Measurements from ENCODE around the gene NKX2-4.

NKX2-4 gene

GRCh38 chr20:21397341-21398108, at the start of gene NKX2-4:
Gene NKX2-4 (minus strand): TSS chr20:21397526. CDS start chr20:21397399, 127 bp downstream.
- H3K27ac ChIP-seq = no peak within 1 kb of the TSS

GRCh38 chr20:21437816-21438215, 40.5 kb upstream of the NKX2-4 start:
- TF ChIP-seq ZFX (IDR thresholded peaks at IDR 0.05) (no peak), CTCF (conservative IDR thresholded peaks at IDR 0.05) (no peak)
- no peak overlapping the region for H3K27ac ChIP-seq

More at GRCh38 chr20:21397341-21398108, at the start of gene NKX2-4:
- TF ChIP-seq ZFX (IDR thresholded peaks at IDR 0.05) (no peak), CTCF (conservative IDR thresholded peaks at IDR 0.05) (no peak)

GRCh38 chr20:21437248-21437647, 39.9 kb upstream of the NKX2-4 start:
- TF ChIP-seq CTCF (conservative IDR thresholded peaks at IDR 0.05) (no peak), ZFX (IDR thresholded peaks at IDR 0.05) (no peak)
- H3K27ac ChIP-seq = no peak overlapping the region

- TF ChIP-seq ZFX (IDR thresholded peaks at IDR 0.05) (no peak), CTCF (conservative IDR thresholded peaks at IDR 0.05) (no peak)
These were observed 38.9 kb upstream of the NKX2-4 start for GRCh38 chr20:21436205-21436604.

GRCh38 chr20:21435576-21435975, 38.2 kb upstream of the NKX2-4 start:
- TF ChIP-seq CTCF (conservative IDR thresholded peaks at IDR 0.05) (no peak), ZFX (IDR thresholded peaks at IDR 0.05) (no peak)
- H3K27ac ChIP-seq = no peak overlapping the region

More at GRCh38 chr20:21436205-21436604, 38.9 kb upstream of the NKX2-4 start:
- no peak overlapping the region for H3K27ac ChIP-seq

- TF ChIP-seq ZFX (IDR thresholded peaks at IDR 0.05) (no peak), CTCF (conservative IDR thresholded peaks at IDR 0.05) (no peak)
- H3K27ac ChIP-seq = no peak overlapping the region
These were observed 36.1 kb upstream of the NKX2-4 start for GRCh38 chr20:21433329-21433890.

GRCh38 chr20:21432911-21433310, 35.6 kb upstream of the NKX2-4 start:
- TF ChIP-seq CTCF (conservative IDR thresholded peaks at IDR 0.05) (no peak), ZFX (IDR thresholded peaks at IDR 0.05) (no peak)
- no peak overlapping the region for H3K27ac ChIP-seq

Data from C4-2B (cell line).